A673 (cell line): ENCODE results near the gene NR0B2.

ENCODE experiments used
- EZH2 ChIP-seq: fragments of 200-600 bp; sonication (generic); IDR thresholded peaks from 2 replicates; pipeline ENCODE4 v1.6.1; 2017; ENCODE audit warnings: borderline replicate concordance, low read depth, mild to moderate bottlenecking, mixed read lengths, antibody characterized with exemption, low read length; ENCODE audit not compliant: poor library complexity, severe bottlenecking
- TF ChIP-seq, protein P1 (sequence below): fragments of 300-800, 200-600 bp; sonication (generic); conservative IDR thresholded peaks from 2 replicates; pipeline ENCODE4 v1.5.1; 2017; ENCODE audit warnings: low read depth, mild to moderate bottlenecking, antibody characterized with exemption, low read length, moderate library complexity, mixed read lengths

DNA sequence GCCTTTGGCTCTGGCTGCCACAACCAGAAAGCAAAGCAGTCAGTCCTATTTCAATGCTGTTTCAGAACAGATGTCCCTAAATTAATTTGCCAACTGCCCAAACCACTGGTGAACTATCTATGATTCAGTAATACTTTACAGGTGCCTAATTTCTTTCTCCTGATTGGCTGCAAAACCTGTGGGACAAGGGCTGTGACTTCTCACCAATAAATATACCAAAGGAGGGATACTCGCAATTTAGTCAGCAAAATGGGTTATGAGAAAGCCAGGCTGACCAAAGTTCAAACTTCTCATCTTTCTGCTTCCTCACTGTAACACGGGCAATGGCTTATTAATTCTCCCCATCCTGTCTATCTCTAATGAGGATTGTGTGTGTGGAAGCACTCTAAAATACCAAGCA lies 36.4 kb downstream of the NR0B2 start:
- no peak for TF ChIP-seq EZH2
- TF ChIP-seq, protein P1, sequence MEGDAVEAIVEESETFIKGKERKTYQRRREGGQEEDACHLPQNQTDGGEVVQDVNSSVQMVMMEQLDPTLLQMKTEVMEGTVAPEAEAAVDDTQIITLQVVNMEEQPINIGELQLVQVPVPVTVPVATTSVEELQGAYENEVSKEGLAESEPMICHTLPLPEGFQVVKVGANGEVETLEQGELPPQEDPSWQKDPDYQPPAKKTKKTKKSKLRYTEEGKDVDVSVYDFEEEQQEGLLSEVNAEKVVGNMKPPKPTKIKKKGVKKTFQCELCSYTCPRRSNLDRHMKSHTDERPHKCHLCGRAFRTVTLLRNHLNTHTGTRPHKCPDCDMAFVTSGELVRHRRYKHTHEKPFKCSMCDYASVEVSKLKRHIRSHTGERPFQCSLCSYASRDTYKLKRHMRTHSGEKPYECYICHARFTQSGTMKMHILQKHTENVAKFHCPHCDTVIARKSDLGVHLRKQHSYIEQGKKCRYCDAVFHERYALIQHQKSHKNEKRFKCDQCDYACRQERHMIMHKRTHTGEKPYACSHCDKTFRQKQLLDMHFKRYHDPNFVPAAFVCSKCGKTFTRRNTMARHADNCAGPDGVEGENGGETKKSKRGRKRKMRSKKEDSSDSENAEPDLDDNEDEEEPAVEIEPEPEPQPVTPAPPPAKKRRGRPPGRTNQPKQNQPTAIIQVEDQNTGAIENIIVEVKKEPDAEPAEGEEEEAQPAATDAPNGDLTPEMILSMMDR, result no peak
